Hepatocyte (in vitro differentiated cells): ENCODE data around the gene BNIP5.
"Not testable (repeated sequence)": the region's sequence is repeated elsewhere in the genome, so short reads cannot be mapped to it uniquely, and the experiment has no call there.

ENCODE experiments used
- EZH2 ChIP-seq: fragments of 200-600 bp; sonication (generic); IDR thresholded peaks from 2 replicates; pipeline ENCODE4 v1.6.1; 2016; ENCODE audit warnings: antibody characterized with exemption, mild to moderate bottlenecking, borderline replicate concordance
- TF ChIP-seq, protein P1 (sequence below): fragments of 200-600 bp; sonication (generic); IDR thresholded peaks from 2 replicates; pipeline ENCODE4 v1.5.1; 2016; ENCODE audit warnings: antibody characterized with exemption, mild to moderate bottlenecking; ENCODE audit not compliant: poor library complexity

DNA sequence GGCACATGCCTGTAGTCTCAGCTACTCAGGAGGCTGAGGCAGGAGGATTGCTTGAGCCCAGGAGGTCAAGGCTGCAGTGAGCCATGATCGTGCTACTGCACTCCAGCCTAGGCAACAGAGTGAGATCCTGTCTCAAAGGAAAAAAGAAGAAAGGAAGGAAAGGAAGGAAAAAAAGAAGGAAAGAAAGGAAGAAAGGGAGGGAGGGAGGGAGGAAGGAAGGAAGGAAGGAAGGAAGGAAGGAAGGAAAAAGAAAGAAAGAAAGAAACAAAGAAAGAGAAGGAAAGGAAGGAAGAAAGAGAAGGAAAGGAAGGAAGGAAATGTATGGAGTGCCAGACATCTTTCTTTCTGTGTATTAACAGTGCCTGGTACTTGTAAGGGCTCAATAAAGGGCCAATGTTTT is 1.5 kb upstream of the BNIP5 start:
- TF ChIP-seq, protein P1, sequence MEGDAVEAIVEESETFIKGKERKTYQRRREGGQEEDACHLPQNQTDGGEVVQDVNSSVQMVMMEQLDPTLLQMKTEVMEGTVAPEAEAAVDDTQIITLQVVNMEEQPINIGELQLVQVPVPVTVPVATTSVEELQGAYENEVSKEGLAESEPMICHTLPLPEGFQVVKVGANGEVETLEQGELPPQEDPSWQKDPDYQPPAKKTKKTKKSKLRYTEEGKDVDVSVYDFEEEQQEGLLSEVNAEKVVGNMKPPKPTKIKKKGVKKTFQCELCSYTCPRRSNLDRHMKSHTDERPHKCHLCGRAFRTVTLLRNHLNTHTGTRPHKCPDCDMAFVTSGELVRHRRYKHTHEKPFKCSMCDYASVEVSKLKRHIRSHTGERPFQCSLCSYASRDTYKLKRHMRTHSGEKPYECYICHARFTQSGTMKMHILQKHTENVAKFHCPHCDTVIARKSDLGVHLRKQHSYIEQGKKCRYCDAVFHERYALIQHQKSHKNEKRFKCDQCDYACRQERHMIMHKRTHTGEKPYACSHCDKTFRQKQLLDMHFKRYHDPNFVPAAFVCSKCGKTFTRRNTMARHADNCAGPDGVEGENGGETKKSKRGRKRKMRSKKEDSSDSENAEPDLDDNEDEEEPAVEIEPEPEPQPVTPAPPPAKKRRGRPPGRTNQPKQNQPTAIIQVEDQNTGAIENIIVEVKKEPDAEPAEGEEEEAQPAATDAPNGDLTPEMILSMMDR: not testable (repeated sequence)
- not testable (repeated sequence) for TF ChIP-seq EZH2
